ENCODE data around the gene TRRAP.
A peak's percentile ranks its signal among the peaks of the same experiment; 100 is the strongest.

The TRRAP gene

DNA sequence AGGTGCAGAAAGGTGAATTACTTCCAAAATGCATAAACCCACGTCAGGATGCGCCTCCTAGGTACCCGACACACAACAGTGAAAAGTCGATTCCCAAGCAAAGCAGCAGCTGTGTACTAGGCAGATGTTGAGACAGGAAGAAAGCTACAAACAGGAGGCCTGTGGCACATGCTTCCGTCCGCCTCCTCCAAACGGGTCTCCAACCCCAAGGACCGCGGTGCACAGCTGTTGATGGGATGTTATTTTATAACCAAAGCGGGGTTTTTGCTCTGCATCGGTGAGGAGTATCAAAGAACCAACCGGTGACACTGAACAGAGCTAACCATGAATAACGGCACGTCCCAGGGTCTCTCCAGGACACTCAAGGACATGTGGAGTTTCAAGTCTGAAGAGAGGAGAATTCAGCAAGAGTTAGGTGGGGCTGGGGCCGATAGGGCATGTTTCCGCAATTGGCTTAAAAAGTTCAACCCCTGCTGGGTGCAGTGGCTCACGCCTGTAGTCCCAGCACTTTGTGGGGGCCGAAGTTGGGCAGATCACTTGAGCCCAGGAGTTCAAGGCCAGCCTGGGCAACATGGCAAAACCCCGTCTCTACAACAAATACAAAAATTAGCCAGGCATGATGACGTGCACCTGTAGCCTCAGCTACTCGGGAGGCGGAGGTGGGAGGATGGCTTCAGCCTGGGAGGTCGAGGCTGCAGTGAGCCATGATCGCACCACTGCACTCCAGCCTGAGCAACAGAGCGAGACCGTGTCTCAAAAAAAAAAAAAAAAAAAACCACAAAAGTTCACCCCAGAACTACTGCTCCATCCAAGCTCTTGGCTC is 157.6 kb downstream of the TRRAP start:
- in situ Hi-C loops (cut with HindIII; ENCODE audit: low pct_ligation_motif_present, low sequenced_read_pairs) = no loop called here
- TF ChIP-seq, protein P1, sequence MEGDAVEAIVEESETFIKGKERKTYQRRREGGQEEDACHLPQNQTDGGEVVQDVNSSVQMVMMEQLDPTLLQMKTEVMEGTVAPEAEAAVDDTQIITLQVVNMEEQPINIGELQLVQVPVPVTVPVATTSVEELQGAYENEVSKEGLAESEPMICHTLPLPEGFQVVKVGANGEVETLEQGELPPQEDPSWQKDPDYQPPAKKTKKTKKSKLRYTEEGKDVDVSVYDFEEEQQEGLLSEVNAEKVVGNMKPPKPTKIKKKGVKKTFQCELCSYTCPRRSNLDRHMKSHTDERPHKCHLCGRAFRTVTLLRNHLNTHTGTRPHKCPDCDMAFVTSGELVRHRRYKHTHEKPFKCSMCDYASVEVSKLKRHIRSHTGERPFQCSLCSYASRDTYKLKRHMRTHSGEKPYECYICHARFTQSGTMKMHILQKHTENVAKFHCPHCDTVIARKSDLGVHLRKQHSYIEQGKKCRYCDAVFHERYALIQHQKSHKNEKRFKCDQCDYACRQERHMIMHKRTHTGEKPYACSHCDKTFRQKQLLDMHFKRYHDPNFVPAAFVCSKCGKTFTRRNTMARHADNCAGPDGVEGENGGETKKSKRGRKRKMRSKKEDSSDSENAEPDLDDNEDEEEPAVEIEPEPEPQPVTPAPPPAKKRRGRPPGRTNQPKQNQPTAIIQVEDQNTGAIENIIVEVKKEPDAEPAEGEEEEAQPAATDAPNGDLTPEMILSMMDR (IDR thresholded peaks at IDR 0.05; ENCODE audit: low read depth, low read length, missing control alignments) = no peak
- Histone ChIP-seq H3K27me3 (replicated peaks) (no peaks in the 10 kb centered on the region), H3K4me3 (ENCODE audit: low read depth, low read length) (no peak overlapping the region), H3K36me3 (replicated peaks) (peaks cover 84% of the 10 kb centered on the region), H3K27ac (no peak overlapping the region)
- DNase-seq = no peak

DNA sequence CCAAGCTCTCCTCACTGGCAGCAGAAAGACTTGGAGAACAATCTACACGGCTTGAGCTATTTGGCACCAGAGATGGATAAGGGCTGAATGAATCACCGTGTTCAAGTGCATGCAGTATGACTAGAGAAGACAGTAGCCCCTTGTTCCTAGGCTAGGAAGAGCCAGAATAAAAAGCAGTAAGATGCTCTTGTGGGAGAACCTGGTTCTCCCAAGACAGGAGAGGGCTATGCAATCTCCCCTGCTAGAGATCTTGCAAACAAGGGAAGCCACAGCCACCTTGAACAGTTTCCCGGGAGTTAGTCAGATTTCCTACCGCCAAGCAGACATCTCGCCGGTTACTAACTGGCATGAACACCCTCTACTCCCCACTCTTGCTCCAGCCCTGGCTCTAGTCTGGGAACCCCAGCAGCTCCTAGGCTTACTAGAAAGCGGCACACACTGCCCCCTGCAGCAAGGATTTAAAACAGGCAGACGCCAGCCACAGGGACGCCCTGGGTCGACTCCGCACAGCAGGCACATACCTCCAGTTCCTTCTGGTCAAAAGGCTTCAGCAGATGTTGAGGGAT is 158.3 kb downstream of the TRRAP start:
- H3K36me3 ChIP-seq (replicated peaks) = peaks cover 83% of the 10 kb centered on the region
- H3K4me3 ChIP-seq (ENCODE audit: low read depth, low read length) = no peak overlapping the region
- H3K27me3 ChIP-seq (replicated peaks) = no peaks in the 10 kb centered on the region
- TF ChIP-seq, protein P1 (IDR thresholded peaks at IDR 0.05; ENCODE audit: low read depth, low read length, missing control alignments) = peak; percentile 70
- no peak overlapping the region for H3K27ac ChIP-seq
- peak; percentile 48 for DNase-seq
- in situ Hi-C loops (cut with HindIII; ENCODE audit: low pct_ligation_motif_present, low sequenced_read_pairs) = no loop called here

DNA sequence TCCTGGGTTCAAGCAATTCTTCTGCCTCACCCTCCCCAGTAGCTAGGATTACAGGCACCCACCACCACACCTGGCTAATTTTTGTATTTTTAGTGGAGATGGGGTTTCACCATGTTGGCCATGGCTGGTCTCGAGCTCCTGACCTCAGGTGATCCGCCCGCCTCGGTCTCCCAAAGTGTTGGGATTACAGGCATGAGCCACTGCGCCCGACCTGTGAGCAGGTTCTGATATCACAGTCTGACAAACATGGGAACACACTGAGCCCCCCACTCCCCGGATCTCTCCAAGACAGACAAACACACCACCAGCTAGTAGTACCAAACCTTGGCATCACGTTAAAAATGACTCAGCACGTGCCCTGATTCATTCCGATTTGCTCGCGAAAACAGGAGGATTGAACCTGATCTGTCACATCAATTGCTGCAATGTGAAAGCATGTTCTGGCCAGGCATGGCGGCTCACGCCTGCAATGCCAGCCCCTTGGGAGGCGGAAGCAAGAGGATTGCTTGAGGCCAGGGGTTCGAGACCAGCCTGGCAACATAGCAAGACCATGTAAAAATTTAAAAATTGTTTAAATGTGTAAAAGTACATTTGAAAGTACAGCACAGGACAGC is 159.1 kb downstream of the TRRAP start:
- Histone ChIP-seq H3K27me3 (replicated peaks) (no peaks in the 10 kb centered on the region), H3K27ac (no peak overlapping the region), H3K36me3 (replicated peaks) (peaks cover 76% of the 10 kb centered on the region), H3K4me3 (ENCODE audit: low read depth, low read length) (no peak overlapping the region)
- DNase-seq = no peak
- in situ Hi-C loops (cut with HindIII; ENCODE audit: low pct_ligation_motif_present, low sequenced_read_pairs) = no loop called here
- TF ChIP-seq, protein P1 (IDR thresholded peaks at IDR 0.05; ENCODE audit: low read depth, low read length, missing control alignments) = no peak

DNA sequence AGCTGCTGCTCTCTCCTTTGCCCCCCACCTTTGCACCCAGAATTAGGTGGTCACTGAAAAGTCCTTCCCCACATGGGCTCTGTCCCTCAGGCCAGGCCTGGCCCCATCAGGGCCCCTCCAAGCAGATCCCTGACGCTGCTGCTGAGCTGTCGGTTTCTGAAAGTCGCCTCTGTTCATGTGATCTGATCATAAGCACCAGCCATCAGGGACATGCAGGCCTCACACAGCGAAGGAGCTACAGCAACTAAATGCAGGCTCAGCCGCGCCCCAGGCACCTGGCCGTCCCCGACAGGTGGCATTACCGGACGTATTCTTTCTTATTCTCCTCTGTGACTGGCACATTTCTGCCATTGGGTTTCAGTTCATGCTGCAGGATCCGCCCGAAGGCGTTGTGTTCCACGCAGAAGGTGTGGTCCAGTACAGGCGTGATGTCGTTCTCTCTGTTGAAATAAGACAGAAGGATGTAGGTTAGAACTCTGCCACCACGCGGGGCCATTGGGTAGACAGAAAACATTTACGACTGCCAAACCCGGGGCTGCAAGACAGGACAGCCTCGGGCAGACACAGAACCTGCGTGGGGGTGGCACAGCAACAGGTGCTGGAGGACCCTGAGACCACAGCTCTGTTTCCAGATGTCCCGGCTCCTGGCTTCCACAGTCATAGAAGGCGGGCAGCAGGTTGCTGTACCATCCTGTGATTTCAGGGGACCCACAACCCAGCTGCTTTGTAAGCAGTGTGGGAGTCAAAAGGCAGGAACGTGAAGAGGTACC is 159.9 kb downstream of the TRRAP start:
- no peak overlapping the region for H3K27ac ChIP-seq
- in situ Hi-C loops (cut with HindIII; ENCODE audit: low pct_ligation_motif_present, low sequenced_read_pairs) = no loop called here

DNA sequence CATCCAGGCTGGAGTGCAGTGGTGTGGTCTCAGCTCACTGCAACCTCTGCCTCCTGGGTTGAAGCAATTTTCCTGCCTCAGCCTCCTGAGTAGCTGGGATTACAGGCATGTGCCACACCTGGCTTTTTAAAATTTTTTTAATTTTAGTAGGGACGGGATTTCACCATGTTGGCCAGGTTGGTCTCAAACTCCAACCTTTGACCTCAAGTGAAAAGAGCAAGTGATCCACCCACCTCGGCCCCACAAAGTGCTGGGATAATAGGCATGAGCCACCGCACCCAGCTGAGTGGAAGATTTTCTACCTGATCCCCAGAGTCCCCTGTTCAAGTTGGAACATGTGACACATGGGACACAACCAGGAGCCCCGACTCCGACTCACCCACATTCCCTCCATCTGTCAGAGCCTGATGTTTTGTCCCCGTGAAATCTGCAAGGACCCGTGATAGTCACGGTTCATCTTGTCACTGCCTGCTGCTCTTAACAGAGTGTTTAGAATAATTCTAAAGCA is 161.1 kb downstream of the TRRAP start:
- no peak for DNase-seq
- TF ChIP-seq, protein P1 (IDR thresholded peaks at IDR 0.05; ENCODE audit: low read depth, low read length, missing control alignments) = no peak
- Histone ChIP-seq H3K27ac (no peak overlapping the region), H3K36me3 (replicated peaks) (peaks cover 62% of the 10 kb centered on the region), H3K27me3 (replicated peaks) (no peaks in the 10 kb centered on the region), H3K4me3 (ENCODE audit: low read depth, low read length) (no peak overlapping the region)
- in situ Hi-C loops (cut with HindIII; ENCODE audit: low pct_ligation_motif_present, low sequenced_read_pairs) = no loop called here

More for the DNA sequence above, 159.9 kb downstream of the TRRAP start:
- Histone ChIP-seq H3K27me3 (replicated peaks) (no peaks in the 10 kb centered on the region), H3K36me3 (replicated peaks) (peaks cover 71% of the 10 kb centered on the region), H3K4me3 (ENCODE audit: low read depth, low read length) (no peak overlapping the region)
- DNase-seq = no peak
- TF ChIP-seq, protein P1 (IDR thresholded peaks at IDR 0.05; ENCODE audit: low read depth, low read length, missing control alignments) = no peak
